ENCODE results near the gene CENPN. TPM values are rescaled to one million over a fixed set of nuclear protein-coding genes. Genes with fewer than 3 reads are reported as not detected.

CENPN gene
- polyA plus RNA-seq, 1 donor (not counting 4 experiments of a cell fraction or from before 2014, with no cell fraction given), result 29.2 TPM

DNA sequence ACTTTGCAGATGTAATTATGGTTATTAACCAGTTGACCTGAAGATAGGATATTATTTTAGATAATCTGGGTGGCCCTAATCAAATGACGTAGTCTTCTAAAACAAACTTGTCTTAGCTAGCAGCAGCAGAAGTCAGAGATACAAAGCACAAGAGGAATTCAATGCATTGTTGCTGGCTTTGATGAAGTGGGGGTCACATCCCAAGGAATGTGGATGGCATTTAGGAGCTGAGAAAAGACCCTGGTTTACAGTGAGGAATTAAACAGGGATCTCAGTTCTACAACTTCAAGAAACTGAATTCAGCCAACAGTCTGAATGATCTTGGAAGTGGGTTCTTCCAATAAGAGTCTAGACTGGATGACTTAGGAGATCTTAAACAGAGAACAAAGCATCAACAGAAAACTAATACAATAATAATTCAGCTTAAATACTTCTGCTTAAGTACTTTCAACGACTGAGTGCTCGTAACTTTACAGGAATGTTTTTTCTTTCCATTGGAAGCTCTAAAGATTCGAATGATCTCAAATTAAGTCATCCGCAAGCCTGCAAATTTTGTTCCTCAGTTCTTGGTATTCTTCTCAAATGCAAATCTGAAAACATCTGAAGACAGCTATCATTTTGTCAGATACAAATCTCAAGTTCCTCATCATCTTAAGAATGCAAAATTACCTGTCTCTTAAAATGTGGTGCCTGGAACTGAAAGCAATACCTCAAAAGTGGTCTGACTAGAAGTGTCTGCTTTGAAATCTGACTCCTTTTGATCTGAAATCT is 66.7 kb downstream of the CENPN start:
- peaks cover 15% of the 10 kb centered on the region for H3K4me1 ChIP-seq (ENCODE audit: control insufficient read depth, extremely low read depth, insufficient read depth, low read length)
- no peak overlapping the region for H3K4me2 ChIP-seq (ENCODE audit: control insufficient read depth, extremely low read depth, insufficient read depth, low read depth, low read length)
- H3K4me3 ChIP-seq (ENCODE audit: control insufficient read depth in 2 of 3, extremely low read depth in 1 of 3, insufficient read depth in 2 of 3, low read depth in 1 of 3, low read length in 3 of 3), result no peak overlapping the region
- H3K27me3 ChIP-seq (ENCODE audit: control insufficient read depth, extremely low read depth, insufficient read depth, low read length), result no peaks in the 10 kb centered on the region
- dilution Hi-C loops (cut with MboI; ENCODE audit: extremely low pct_ligation_motif_present, low sequenced_read_pairs), result no loop called here
- H3K9me1 ChIP-seq (ENCODE audit: control insufficient read depth, extremely low read depth, insufficient read depth, low read length), result no peaks in the 10 kb centered on the region
- FAIRE-seq (no peak), DNase-seq (ENCODE audit: low read depth, low spot score) (no peak)
- no peak overlapping the region for H3K27ac ChIP-seq (ENCODE audit: control insufficient read depth, insufficient read depth, low read length)
- H3K9me3 ChIP-seq (ENCODE audit: control insufficient read depth, low read depth, low read length), result no peaks in the 10 kb centered on the region
- no peaks in the 10 kb centered on the region for H3K79me2 ChIP-seq (ENCODE audit: control insufficient read depth, insufficient read depth, low read length)
- H3K36me3 ChIP-seq (ENCODE audit: control insufficient read depth in 2 of 2, extremely low read depth in 1 of 2, insufficient read depth in 2 of 2, low read length in 2 of 2), result no peaks in the 10 kb centered on the region
- no peak for TF ChIP-seq EZH2 (IDR thresholded peaks at IDR 0.05; ENCODE audit: low read length)
- no peak overlapping the region for H3K9ac ChIP-seq (ENCODE audit: control insufficient read depth, extremely low read depth, insufficient read depth, low read length)
- H2AFZ ChIP-seq (ENCODE audit: control insufficient read depth, low read length), result no peak overlapping the region
- H4K20me1 ChIP-seq (ENCODE audit: control insufficient read depth, extremely low read depth, insufficient read depth, low read length), result no peaks in the 10 kb centered on the region

DNA sequence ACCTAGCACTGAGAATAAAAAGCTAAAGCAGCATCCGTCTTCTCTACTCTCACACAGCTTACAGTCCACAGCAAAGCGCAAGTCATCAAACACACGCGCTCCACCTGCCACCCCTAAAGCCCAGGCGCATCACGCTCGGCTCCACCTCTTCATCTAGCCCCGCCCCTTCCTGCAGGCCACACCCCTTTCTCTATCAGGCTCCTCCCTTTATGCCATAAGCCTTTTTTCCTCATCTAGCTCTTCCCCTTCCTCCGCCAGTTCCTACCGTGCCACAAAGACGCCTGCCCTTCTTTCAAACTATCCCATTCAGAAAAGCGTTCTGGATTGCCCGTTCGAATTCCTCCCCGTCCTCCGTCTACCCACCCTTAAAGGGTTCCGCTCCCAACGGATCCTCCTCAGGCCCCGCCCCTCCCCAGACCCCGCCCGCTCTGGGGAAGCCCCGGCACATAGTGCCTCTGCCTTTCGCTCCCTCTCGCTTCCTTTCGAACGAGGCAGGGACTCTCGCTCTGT is 69.6 kb downstream of the CENPN start:
- peak overlapping the region; percentile 90 for H3K27ac ChIP-seq (ENCODE audit: control insufficient read depth, insufficient read depth, low read length)
- peak overlapping the region; percentile 88 for H2AFZ ChIP-seq (ENCODE audit: control insufficient read depth, low read length)
- no peak for TF ChIP-seq EZH2 (IDR thresholded peaks at IDR 0.05; ENCODE audit: low read length)
- TF ChIP-seq, protein P1, sequence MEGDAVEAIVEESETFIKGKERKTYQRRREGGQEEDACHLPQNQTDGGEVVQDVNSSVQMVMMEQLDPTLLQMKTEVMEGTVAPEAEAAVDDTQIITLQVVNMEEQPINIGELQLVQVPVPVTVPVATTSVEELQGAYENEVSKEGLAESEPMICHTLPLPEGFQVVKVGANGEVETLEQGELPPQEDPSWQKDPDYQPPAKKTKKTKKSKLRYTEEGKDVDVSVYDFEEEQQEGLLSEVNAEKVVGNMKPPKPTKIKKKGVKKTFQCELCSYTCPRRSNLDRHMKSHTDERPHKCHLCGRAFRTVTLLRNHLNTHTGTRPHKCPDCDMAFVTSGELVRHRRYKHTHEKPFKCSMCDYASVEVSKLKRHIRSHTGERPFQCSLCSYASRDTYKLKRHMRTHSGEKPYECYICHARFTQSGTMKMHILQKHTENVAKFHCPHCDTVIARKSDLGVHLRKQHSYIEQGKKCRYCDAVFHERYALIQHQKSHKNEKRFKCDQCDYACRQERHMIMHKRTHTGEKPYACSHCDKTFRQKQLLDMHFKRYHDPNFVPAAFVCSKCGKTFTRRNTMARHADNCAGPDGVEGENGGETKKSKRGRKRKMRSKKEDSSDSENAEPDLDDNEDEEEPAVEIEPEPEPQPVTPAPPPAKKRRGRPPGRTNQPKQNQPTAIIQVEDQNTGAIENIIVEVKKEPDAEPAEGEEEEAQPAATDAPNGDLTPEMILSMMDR (optimal IDR thresholded peaks at IDR 0.05 in 1 of 3, IDR thresholded peaks at IDR 0.05 in 1 of 3, conservative IDR thresholded peaks at IDR 0.05 in 1 of 3; ENCODE audit: extremely low read depth in 1 of 3, insufficient read depth in 2 of 3, low read length in 3 of 3), result no peak
- H3K27me3 ChIP-seq (ENCODE audit: control insufficient read depth, extremely low read depth, insufficient read depth, low read length), result no peaks in the 10 kb centered on the region
- H3K9me3 ChIP-seq (ENCODE audit: control insufficient read depth, low read depth, low read length), result no peaks in the 10 kb centered on the region
- no peaks in the 10 kb centered on the region for H3K79me2 ChIP-seq (ENCODE audit: control insufficient read depth, insufficient read depth, low read length)
- dilution Hi-C loops (cut with MboI; ENCODE audit: extremely low pct_ligation_motif_present, low sequenced_read_pairs), result no loop called here
- H3K4me1 ChIP-seq (ENCODE audit: control insufficient read depth, extremely low read depth, insufficient read depth, low read length), result peaks cover 14% of the 10 kb centered on the region
- peak overlapping the region; percentile 90 for H3K9ac ChIP-seq (ENCODE audit: control insufficient read depth, extremely low read depth, insufficient read depth, low read length)
- H3K4me2 ChIP-seq (ENCODE audit: control insufficient read depth, extremely low read depth, insufficient read depth, low read depth, low read length), result peak overlapping the region; percentile 96
- no peaks in the 10 kb centered on the region for H3K36me3 ChIP-seq (ENCODE audit: control insufficient read depth in 2 of 2, extremely low read depth in 1 of 2, insufficient read depth in 2 of 2, low read length in 2 of 2)
- H4K20me1 ChIP-seq (ENCODE audit: control insufficient read depth, extremely low read depth, insufficient read depth, low read length), result no peaks in the 10 kb centered on the region
- DNase-seq (ENCODE audit: low read depth, low spot score), result peak; percentile 35
- no peaks in the 10 kb centered on the region for H3K9me1 ChIP-seq (ENCODE audit: control insufficient read depth, extremely low read depth, insufficient read depth, low read length)
- peak overlapping the region; percentile 60 to 95 (median 85) for H3K4me3 ChIP-seq (ENCODE audit: control insufficient read depth in 2 of 3, extremely low read depth in 1 of 3, insufficient read depth in 2 of 3, low read depth in 1 of 3, low read length in 3 of 3)
- FAIRE-seq, result peak; percentile 44

Data from keratinocyte (primary cell).